ENCODE measurements around the gene RALGAPA1.

DNA sequence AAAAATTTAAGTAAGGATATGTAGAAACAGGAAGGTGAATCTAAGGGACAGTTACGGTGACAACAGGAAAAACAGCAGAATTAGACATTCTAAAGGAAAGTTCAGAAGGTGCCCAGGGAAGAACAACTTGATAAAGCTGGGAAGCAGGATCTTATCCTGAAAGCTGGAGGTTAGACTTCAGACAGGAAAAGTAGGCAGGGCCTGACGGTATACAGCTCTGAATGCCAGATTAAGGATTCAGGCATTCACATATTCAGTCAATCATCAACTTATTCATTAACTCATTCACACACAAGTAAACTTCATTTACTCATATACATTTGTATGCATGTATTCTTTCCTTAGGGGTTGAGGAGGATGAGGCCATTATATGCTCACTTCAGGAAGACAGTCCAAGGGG is 81.3 kb downstream of the RALGAPA1 start:
- TF ChIP-seq CTCF (IDR thresholded peaks at IDR 0.05) (no peak), POLR2A (IDR thresholded peaks at IDR 0.05) (no peak), POLR2AphosphoS5 (IDR thresholded peaks at IDR 0.05) (no peak), EP300 (IDR thresholded peaks at IDR 0.05) (no peak)

All from sigmoid colon (tissue), 4 donors.